ENCODE data around the gene GLIPR1L2. TPM values are rescaled to one million over a fixed set of nuclear protein-coding genes. Genes with fewer than 3 reads are reported as not detected.

GLIPR1L2 gene
- total RNA-seq, 4 donors from 2014 or later, result 0.20 to 3.3 (median 1.7) TPM

DNA sequence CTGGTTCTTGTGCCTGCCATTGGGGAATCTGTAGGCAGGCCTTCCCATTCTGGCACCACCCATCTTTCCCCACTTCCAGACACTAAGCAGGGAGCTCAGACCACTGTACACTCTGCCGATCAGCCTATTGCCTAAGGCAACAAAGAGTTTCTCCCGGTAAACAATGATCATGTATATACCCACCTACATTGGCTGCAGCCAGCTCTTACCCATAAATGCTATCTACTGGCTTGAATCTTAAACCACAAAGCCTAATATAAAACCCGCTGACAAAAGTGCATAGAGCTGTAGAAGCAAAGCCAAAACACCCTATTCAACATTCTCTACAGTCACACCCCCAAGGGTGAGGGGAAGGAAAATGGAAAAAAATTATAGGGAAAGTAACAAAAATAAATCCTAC is 68.9 kb downstream of the GLIPR1L2 start:
- no peak overlapping the region for H3K27ac ChIP-seq
- no peak for DNase-seq (ENCODE audit: low spot score in 2 of 2)
- H3K27me3 ChIP-seq, result no peaks in the 10 kb centered on the region
- TF ChIP-seq POLR2A (IDR thresholded peaks at IDR 0.05) (no peak), EP300 (IDR thresholded peaks at IDR 0.05) (no peak), CTCF (IDR thresholded peaks at IDR 0.05) (no peak)
- H3K36me3 ChIP-seq, result no peaks in the 10 kb centered on the region
- H3K4me3 ChIP-seq, result no peak overlapping the region
- H3K9me3 ChIP-seq, result peaks cover 0 to 28% (median 2%) of the 10 kb centered on the region in 4 donors
- WGBS, 2 donors, result 90% methylated on average over 3 of the region's 3 CpGs
- no peaks in the 10 kb centered on the region for H3K4me1 ChIP-seq

DNA sequence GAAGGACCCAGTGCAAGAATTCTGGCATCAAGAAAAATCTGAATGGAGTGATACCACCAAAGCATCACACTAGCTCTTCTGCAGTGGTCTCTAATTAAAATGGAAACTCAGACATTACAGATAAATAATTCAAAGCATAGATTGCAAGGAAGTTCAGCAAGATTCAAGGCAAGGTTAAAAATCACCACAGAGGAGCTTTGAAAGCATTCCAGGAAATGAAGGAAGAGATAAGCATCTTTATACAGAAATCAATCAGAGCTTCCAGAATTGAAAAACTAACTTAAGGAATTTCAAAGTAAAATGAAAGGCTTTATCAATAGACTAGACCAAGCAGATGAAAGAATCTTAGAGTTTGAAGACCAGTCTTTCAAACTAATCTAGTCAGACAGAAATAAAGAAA is 69.3 kb downstream of the GLIPR1L2 start:
- no peak for TF ChIP-seq EP300 (IDR thresholded peaks at IDR 0.05)
- no peak for TF ChIP-seq CTCF (IDR thresholded peaks at IDR 0.05)
- no peak for TF ChIP-seq POLR2A (IDR thresholded peaks at IDR 0.05)
- DNase-seq (ENCODE audit: low spot score in 2 of 2), result no peak
- Histone ChIP-seq H3K4me1 (no peaks in the 10 kb centered on the region), H3K9me3 (peaks cover 0 to 33% (median 2%) of the 10 kb centered on the region in 4 donors), H3K27me3 (no peaks in the 10 kb centered on the region), H3K4me3 (no peak overlapping the region), H3K36me3 (no peaks in the 10 kb centered on the region), H3K27ac (no peak overlapping the region)

DNA sequence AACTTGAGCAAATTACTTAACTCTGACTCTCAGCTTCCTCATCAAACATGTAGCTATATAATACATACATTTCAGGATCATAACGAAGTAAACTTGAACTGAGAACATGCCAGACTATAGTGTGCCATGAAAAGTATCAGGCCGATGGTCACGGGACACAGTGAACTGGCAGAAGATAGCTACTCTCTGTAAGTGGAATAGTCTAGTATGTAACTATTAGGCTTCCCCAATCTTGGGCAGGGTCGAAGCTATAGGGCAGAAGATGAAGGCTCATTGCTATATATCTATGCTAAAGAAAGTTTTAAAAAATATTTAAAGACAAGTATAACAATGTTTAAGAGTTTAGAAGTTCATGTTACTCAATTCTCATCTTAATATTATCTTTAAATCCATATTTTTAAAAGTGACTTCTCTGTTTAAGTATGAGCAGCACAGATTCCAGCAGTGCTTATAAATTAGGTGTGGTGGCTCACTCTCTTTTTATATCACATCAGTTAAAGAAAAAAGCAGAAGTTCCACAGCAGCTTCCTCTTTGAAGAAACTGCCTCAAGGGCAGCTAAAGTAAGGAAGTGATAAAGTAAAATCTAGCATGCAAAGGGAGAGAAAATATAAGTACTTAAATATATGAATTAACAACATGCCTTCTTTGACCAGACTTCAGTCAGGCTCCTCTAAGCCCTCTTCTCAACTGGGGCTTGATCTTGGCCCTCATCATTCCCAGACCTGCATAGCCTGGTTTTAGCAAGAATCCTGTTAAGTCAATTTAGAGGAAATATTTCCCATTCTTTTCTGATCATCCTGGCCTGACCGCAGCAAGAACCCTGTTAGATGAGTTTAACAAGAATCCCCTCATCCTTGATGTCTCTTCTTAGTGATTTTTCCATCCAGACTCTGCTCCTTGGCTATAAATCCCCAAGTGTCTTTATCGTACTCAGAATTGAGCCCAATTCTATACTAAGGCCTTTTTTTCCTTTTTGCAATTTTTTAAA is 81.3 kb downstream of the GLIPR1L2 start:
- H3K4me1 ChIP-seq, result peaks cover 0 to 4% (median 0%) of the 10 kb centered on the region in 4 donors
- 74 to 79% methylated on average over 6 of the region's 6 CpGs for WGBS, 2 donors
- no peak overlapping the region for H3K4me3 ChIP-seq
- H3K27me3 ChIP-seq, result no peaks in the 10 kb centered on the region
- H3K27ac ChIP-seq, result no peak overlapping the region
- DNase-seq (ENCODE audit: low spot score in 2 of 2), result no peak
- TF ChIP-seq POLR2A (IDR thresholded peaks at IDR 0.05), result no peak
- no peak for TF ChIP-seq CTCF (IDR thresholded peaks at IDR 0.05)
- no peak for TF ChIP-seq EP300 (IDR thresholded peaks at IDR 0.05)
- H3K9me3 ChIP-seq, result no peaks in the 10 kb centered on the region
- H3K36me3 ChIP-seq, result no peaks in the 10 kb centered on the region

DNA sequence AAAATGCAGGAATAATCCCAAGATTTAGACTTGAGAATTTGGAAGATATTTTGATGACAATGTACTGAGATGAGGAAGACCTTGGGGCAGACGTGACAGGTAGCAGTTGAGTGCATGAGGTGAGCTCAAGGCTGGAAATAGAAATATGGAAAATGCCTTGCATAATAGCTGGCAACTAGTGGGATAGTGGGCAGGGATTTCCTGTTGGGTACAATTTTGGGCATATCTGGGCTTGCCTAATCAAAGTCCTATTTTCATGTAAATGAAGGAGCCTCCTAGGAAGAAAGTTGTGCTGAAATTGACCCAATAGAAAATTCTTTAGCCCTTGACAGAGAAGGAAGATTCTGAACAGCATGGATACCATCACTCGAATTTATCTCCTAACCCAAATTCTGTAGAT is 83.2 kb downstream of the GLIPR1L2 start:
- no peaks in the 10 kb centered on the region for H3K9me3 ChIP-seq
- no peak for TF ChIP-seq EP300 (IDR thresholded peaks at IDR 0.05)
- no peak for TF ChIP-seq POLR2A (IDR thresholded peaks at IDR 0.05)
- no peak for TF ChIP-seq CTCF (IDR thresholded peaks at IDR 0.05)
- DNase-seq (ENCODE audit: low spot score in 2 of 2), result no peak
- WGBS, 2 donors, result 74 to 79% methylated on average over 2 of the region's 2 CpGs
- no peak overlapping the region for H3K4me3 ChIP-seq
- no peaks in the 10 kb centered on the region for H3K36me3 ChIP-seq
- no peaks in the 10 kb centered on the region for H3K27me3 ChIP-seq
- no peak overlapping the region for H3K27ac ChIP-seq
- H3K4me1 ChIP-seq, result peaks cover 0 to 4% (median 0%) of the 10 kb centered on the region in 4 donors

DNA sequence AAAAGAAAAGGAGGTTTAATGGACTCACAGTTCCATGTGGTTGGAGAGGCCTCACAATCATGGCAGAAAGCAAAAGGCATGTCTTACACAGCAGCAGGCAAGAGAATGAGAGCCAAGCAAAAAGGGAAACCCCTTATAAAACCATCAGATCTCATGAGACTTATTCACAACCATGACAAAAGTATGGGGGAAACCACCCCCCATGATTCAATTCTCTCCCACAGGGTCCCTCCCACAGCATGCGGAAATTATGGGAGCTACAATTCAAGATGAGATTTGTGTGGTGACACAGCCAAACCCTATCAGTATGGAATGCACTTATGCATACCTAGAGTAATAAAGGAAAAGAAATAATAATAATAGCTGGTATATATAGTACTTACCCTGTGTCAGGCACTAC is 85.2 kb downstream of the GLIPR1L2 start:
- no peaks in the 10 kb centered on the region for H3K27me3 ChIP-seq
- no peaks in the 10 kb centered on the region for H3K36me3 ChIP-seq
- TF ChIP-seq EP300 (IDR thresholded peaks at IDR 0.05) (no peak), POLR2A (IDR thresholded peaks at IDR 0.05) (no peak), CTCF (IDR thresholded peaks at IDR 0.05) (no peak)
- no peak overlapping the region for H3K27ac ChIP-seq
- 88 to 100% methylated on average over 1 of the region's 1 CpG for WGBS, 2 donors
- no peak overlapping the region for H3K4me3 ChIP-seq
- no peaks in the 10 kb centered on the region for H3K9me3 ChIP-seq
- DNase-seq (ENCODE audit: low spot score in 2 of 2), result no peak
- peaks cover 0 to 8% (median 4%) of the 10 kb centered on the region in 4 donors for H3K4me1 ChIP-seq

Data from tibial nerve (tissue), 4 donors.